ENCODE data around the gene ADAMTS15. TPM values are rescaled to one million over a fixed set of nuclear protein-coding genes. Genes with fewer than 3 reads are reported as not detected.
A peak's percentile ranks its signal among the peaks of the same experiment; 100 is the strongest.

The ADAMTS15 gene
- total RNA-seq, 1 donor = 4.3 TPM

DNA sequence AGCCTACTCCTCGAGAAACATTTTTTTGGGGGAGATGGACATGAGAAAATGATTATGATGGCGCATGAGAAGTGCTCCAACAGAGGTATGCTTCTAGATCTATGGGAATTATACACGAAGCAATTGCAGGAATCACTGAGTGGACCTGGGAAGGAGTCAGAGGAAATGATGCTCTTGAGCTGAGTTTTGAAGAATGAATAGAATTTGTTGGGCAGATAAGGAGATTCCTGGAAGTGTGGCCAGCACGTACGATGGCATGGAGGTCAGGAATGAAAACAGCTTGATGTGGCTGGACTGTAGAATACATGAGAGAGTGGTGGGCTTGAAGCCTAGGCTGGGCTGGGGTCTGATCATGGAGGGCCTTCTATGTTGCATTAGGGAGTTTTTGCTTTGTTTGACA, 31.7 kb downstream of the ADAMTS15 start:
- TF ChIP-seq, protein P1, sequence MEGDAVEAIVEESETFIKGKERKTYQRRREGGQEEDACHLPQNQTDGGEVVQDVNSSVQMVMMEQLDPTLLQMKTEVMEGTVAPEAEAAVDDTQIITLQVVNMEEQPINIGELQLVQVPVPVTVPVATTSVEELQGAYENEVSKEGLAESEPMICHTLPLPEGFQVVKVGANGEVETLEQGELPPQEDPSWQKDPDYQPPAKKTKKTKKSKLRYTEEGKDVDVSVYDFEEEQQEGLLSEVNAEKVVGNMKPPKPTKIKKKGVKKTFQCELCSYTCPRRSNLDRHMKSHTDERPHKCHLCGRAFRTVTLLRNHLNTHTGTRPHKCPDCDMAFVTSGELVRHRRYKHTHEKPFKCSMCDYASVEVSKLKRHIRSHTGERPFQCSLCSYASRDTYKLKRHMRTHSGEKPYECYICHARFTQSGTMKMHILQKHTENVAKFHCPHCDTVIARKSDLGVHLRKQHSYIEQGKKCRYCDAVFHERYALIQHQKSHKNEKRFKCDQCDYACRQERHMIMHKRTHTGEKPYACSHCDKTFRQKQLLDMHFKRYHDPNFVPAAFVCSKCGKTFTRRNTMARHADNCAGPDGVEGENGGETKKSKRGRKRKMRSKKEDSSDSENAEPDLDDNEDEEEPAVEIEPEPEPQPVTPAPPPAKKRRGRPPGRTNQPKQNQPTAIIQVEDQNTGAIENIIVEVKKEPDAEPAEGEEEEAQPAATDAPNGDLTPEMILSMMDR (IDR thresholded peaks at IDR 0.05; ENCODE audit: extremely low read depth, low read depth, low read length) = no peak
- peak overlapping the region; percentile 11 for H3K4me2 ChIP-seq (ENCODE audit: insufficient read depth, low read length)
- DNase-seq (ENCODE audit: insufficient read length, low spot score, missing footprints) = no peak
- no peaks in the 10 kb centered on the region for H3K79me2 ChIP-seq (ENCODE audit: insufficient read depth, low read length)
- no peaks in the 10 kb centered on the region for H3K9me3 ChIP-seq (ENCODE audit: low read depth, low read length)
- no peak overlapping the region for H2AFZ ChIP-seq (ENCODE audit: low read length)
- no peaks in the 10 kb centered on the region for H4K20me1 ChIP-seq (ENCODE audit: insufficient read depth, low read length)
- no peaks in the 10 kb centered on the region for H3K36me3 ChIP-seq (ENCODE audit: insufficient read depth, low read length)
- H3K4me1 ChIP-seq (ENCODE audit: insufficient read depth, low read length) = peaks cover 41% of the 10 kb centered on the region
- no peaks in the 10 kb centered on the region for H3K27me3 ChIP-seq (ENCODE audit: insufficient read depth, low read length)
- peak overlapping the region; percentile 83 for H3K27ac ChIP-seq (ENCODE audit: low read depth, low read length)
- no peak overlapping the region for H3K4me3 ChIP-seq (ENCODE audit: insufficient read depth, low read length)

DNA sequence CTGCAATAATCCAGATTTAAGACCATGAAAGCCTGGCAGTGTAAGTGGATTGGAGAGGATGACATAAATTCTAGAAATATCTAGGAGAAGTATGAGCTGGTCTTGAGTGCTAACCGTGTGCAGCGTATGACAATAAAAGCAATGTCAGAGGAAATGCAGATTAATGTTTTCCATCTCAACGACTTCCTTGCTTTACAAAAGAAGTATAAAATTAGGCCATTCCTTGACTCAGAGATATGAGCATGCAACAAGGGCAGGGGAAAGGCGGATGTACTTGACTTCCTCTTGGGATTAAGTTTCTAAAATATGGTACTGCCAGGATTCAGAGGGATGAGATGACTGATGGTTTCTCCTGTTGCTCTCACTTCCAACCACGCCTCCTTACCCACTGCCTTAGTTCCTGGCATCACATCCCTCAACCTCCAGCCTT, 32.3 kb downstream of the ADAMTS15 start:
- Histone ChIP-seq H3K4me1 (ENCODE audit: insufficient read depth, low read length) (peaks cover 39% of the 10 kb centered on the region), H3K4me2 (ENCODE audit: insufficient read depth, low read length) (no peak overlapping the region), H3K36me3 (ENCODE audit: insufficient read depth, low read length) (no peaks in the 10 kb centered on the region), H3K27ac (ENCODE audit: low read depth, low read length) (peak overlapping the region; percentile 83), H3K79me2 (ENCODE audit: insufficient read depth, low read length) (no peaks in the 10 kb centered on the region), H2AFZ (ENCODE audit: low read length) (no peak overlapping the region), H3K4me3 (ENCODE audit: insufficient read depth, low read length) (no peak overlapping the region), H3K27me3 (ENCODE audit: insufficient read depth, low read length) (no peaks in the 10 kb centered on the region), H3K9me3 (ENCODE audit: low read depth, low read length) (no peaks in the 10 kb centered on the region), H4K20me1 (ENCODE audit: insufficient read depth, low read length) (no peaks in the 10 kb centered on the region)
- DNase-seq (ENCODE audit: insufficient read length, low spot score, missing footprints) = peak; percentile 86
- TF ChIP-seq, protein P1 (IDR thresholded peaks at IDR 0.05; ENCODE audit: extremely low read depth, low read depth, low read length) = no peak

DNA sequence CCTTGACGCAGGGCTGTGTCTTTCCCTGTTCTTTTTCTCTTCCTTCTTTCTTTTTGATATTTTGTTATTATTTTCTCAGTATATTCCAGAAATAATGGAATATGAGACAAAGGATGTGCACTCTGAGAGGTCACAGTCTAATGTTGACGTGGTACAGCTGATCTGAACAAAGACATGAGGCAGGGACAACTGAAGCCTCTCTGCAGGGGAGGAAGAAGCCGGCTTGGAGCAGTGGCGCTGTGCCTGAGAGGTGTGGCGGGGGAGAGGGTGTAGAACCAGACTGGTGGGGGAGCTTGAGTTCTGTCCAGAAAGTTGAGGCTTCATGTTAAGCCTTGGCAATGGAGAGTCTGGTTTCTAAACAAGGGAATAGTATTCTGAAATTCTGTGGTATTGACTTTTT, 34.7 kb downstream of the ADAMTS15 start:
- Histone ChIP-seq H3K27ac (ENCODE audit: low read depth, low read length) (no peak overlapping the region), H4K20me1 (ENCODE audit: insufficient read depth, low read length) (no peaks in the 10 kb centered on the region), H3K4me1 (ENCODE audit: insufficient read depth, low read length) (peaks cover 29% of the 10 kb centered on the region), H3K36me3 (ENCODE audit: insufficient read depth, low read length) (no peaks in the 10 kb centered on the region), H3K79me2 (ENCODE audit: insufficient read depth, low read length) (no peaks in the 10 kb centered on the region), H3K27me3 (ENCODE audit: insufficient read depth, low read length) (no peaks in the 10 kb centered on the region), H2AFZ (ENCODE audit: low read length) (no peak overlapping the region), H3K9me3 (ENCODE audit: low read depth, low read length) (no peaks in the 10 kb centered on the region), H3K4me2 (ENCODE audit: insufficient read depth, low read length) (no peak overlapping the region), H3K4me3 (ENCODE audit: insufficient read depth, low read length) (no peak overlapping the region)
- TF ChIP-seq, protein P1 (IDR thresholded peaks at IDR 0.05; ENCODE audit: extremely low read depth, low read depth, low read length) = no peak
- no peak for DNase-seq (ENCODE audit: insufficient read length, low spot score, missing footprints)

DNA sequence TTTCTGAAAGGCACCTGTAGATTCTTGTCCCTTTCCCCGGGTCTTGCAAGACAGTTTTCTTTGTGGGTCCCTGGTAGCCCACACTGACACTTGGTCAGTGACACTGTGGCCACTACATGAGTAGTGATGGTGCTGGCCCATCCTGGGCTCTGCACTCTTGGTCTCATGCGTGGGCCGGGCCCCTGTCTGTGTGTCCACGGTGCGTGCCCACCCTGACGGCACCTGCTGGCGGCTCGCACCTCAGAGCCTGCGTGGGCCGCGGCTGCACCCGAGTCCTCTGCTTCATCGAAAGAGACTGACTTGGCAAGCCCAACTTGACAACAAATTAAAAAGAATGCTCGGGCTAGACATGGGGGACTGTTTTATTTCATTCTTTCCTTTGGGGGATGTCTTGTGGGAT, 37.5 kb downstream of the ADAMTS15 start:
- Histone ChIP-seq H2AFZ (ENCODE audit: low read length) (no peak overlapping the region), H3K4me2 (ENCODE audit: insufficient read depth, low read length) (no peak overlapping the region), H3K4me3 (ENCODE audit: insufficient read depth, low read length) (no peak overlapping the region), H3K9me3 (ENCODE audit: low read depth, low read length) (no peaks in the 10 kb centered on the region), H3K27me3 (ENCODE audit: insufficient read depth, low read length) (no peaks in the 10 kb centered on the region), H4K20me1 (ENCODE audit: insufficient read depth, low read length) (no peaks in the 10 kb centered on the region), H3K79me2 (ENCODE audit: insufficient read depth, low read length) (no peaks in the 10 kb centered on the region), H3K4me1 (ENCODE audit: insufficient read depth, low read length) (peaks cover under 1% of the 10 kb centered on the region), H3K36me3 (ENCODE audit: insufficient read depth, low read length) (no peaks in the 10 kb centered on the region), H3K27ac (ENCODE audit: low read depth, low read length) (no peak overlapping the region)
- no peak for DNase-seq (ENCODE audit: insufficient read length, low spot score, missing footprints)
- TF ChIP-seq, protein P1 (IDR thresholded peaks at IDR 0.05; ENCODE audit: extremely low read depth, low read depth, low read length) = no peak

Data from osteoblast (primary cell).